ENCODE measurements around the gene SLC22A8.

Gene SLC22A8

GRCh38 chr11:62981743-62982142 lies 33.9 kb downstream of the SLC22A8 start:
- Histone ChIP-seq H3K27me3 (ENCODE audit: insufficient read depth, low read depth) (peaks cover 3% of the 10 kb centered on the region; the same call in 1 of the 2 replicates), H3K4me2 (no peak overlapping the region), H3K4me3 (IDR thresholded peaks at IDR 0.05; ENCODE audit: insufficient read depth, low read depth, low read length) (no peak overlapping the region), H3K36me3 (ENCODE audit: insufficient read depth) (no peaks in the 10 kb centered on the region), H3K27ac (no peak overlapping the region), H2AFZ (ENCODE audit: low read depth) (no peak overlapping the region), H3K9ac (no peak overlapping the region), H3K79me2 (ENCODE audit: insufficient read depth, low read depth) (no peaks in the 10 kb centered on the region), H3K4me1 (ENCODE audit: low read depth, poor library complexity, severe bottlenecking) (no peaks in the 10 kb centered on the region), H4K20me1 (ENCODE audit: insufficient read depth) (no peaks in the 10 kb centered on the region)
- TF ChIP-seq CTCF (conservative IDR thresholded peaks at IDR 0.05; ENCODE audit: low read depth, low read length): no peak

GRCh38 chr11:62980133-62980760 lies 35.4 kb downstream of the SLC22A8 start:
- Histone ChIP-seq H3K27ac (no peak overlapping the region), H3K36me3 (ENCODE audit: insufficient read depth) (no peaks in the 10 kb centered on the region), H3K4me2 (no peak overlapping the region), H3K79me2 (ENCODE audit: insufficient read depth, low read depth) (no peaks in the 10 kb centered on the region), H3K4me1 (ENCODE audit: low read depth, poor library complexity, severe bottlenecking) (no peaks in the 10 kb centered on the region), H4K20me1 (ENCODE audit: insufficient read depth) (no peaks in the 10 kb centered on the region), H3K27me3 (ENCODE audit: insufficient read depth, low read depth) (peaks cover 3% of the 10 kb centered on the region; the same call in 1 of the 2 replicates), H2AFZ (ENCODE audit: low read depth) (no peak overlapping the region), H3K9ac (no peak overlapping the region), H3K4me3 (IDR thresholded peaks at IDR 0.05; ENCODE audit: insufficient read depth, low read depth, low read length) (no peak overlapping the region)
- TF ChIP-seq CTCF (conservative IDR thresholded peaks at IDR 0.05; ENCODE audit: low read depth, low read length): no peak

GRCh38 chr11:62976109-62976508 lies 39.5 kb downstream of the SLC22A8 start:
- Histone ChIP-seq H3K4me1 (ENCODE audit: low read depth, poor library complexity, severe bottlenecking) (no peaks in the 10 kb centered on the region), H3K4me2 (no peak overlapping the region), H3K79me2 (ENCODE audit: insufficient read depth, low read depth) (no peaks in the 10 kb centered on the region), H2AFZ (ENCODE audit: low read depth) (no peak overlapping the region), H3K9ac (no peak overlapping the region), H4K20me1 (ENCODE audit: insufficient read depth) (no peaks in the 10 kb centered on the region), H3K27ac (no peak overlapping the region), H3K27me3 (ENCODE audit: insufficient read depth, low read depth) (no peaks in the 10 kb centered on the region; the same call in 1 of the 2 replicates), H3K36me3 (ENCODE audit: insufficient read depth) (no peaks in the 10 kb centered on the region), H3K4me3 (IDR thresholded peaks at IDR 0.05; ENCODE audit: insufficient read depth, low read depth, low read length) (no peak overlapping the region)
- no peak for TF ChIP-seq CTCF (conservative IDR thresholded peaks at IDR 0.05; ENCODE audit: low read depth, low read length)

GRCh38 chr11:62974848-62975522 lies 40.7 kb downstream of the SLC22A8 start:
- Histone ChIP-seq H2AFZ (ENCODE audit: low read depth) (no peak overlapping the region), H3K4me2 (no peak overlapping the region), H3K27ac (no peak overlapping the region), H3K9ac (no peak overlapping the region), H3K36me3 (ENCODE audit: insufficient read depth) (no peaks in the 10 kb centered on the region), H3K27me3 (ENCODE audit: insufficient read depth, low read depth) (no peaks in the 10 kb centered on the region; the same call in 1 of the 2 replicates), H3K79me2 (ENCODE audit: insufficient read depth, low read depth) (no peaks in the 10 kb centered on the region), H3K4me1 (ENCODE audit: low read depth, poor library complexity, severe bottlenecking) (no peaks in the 10 kb centered on the region), H3K4me3 (IDR thresholded peaks at IDR 0.05; ENCODE audit: insufficient read depth, low read depth, low read length) (no peak overlapping the region), H4K20me1 (ENCODE audit: insufficient read depth) (no peaks in the 10 kb centered on the region)
- TF ChIP-seq CTCF (conservative IDR thresholded peaks at IDR 0.05; ENCODE audit: low read depth, low read length): 0 out of 2 replicates have a peak, but pooled peaks have one; percentile 17

Data from KMS-11 (cell line).